Effector CD4-positive, alpha-beta T cell (primary cell): ENCODE measurements around the gene THEMIS.

ENCODE experiments used
- DNase-seq: peaks from one replicate; pipeline ENCODE4 v3.0.0-alpha.2; 2020

Gene THEMIS

DNA sequence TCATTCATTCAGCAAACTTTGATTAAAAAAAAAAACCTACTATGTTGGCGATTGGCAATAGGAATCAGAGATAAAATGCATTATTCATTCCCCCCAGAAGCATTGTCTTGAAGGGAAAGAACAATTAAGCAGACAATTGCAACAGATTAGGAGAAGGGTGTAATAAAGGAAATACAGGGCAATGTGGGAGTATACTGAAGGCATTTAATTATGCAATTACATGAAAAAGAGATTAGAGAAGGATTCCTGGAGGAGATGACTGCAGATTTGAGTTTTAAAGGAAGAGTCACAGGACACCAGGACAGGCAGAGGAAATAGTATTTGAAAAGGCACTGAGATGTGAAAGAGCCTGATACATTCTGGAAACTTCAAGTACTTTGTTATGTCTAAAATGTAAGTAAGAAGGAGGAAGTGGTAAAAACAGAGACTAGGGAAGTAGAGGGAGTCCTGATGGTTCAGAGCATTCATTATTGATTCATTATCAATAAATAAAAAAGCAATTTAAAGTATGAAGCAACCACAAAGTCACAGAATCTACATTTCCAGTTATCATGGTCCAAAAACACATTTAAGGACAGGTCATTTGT is 43.7 kb downstream of the THEMIS start:
- DNase-seq = no peak

DNA sequence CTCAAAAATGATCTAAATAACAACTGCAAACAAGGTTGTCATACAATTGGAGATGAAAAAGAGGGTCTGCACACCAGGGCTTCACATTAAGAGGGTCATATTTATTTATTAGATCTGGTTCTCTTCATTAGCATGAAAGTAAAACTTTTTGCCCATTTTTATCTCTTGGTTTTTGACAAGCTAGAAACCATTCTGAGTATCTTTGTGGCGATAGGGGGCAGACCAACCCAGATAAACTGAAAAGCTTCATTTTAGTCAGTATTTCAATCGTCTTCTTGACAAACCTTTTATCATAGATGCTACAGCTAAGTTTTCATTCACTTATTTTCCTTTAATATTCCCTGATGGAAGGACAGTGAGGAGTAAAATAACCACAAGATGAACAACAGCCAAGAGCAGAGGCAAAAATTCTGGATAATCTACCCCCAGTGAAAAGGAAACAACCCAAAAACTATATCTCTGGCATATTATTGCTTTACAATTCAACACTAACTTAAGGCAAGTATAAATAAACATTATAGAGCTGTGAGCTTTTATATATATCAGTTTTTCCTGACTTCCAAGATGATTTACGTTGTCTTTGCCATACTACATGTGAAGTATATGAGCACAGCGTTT is 45.2 kb downstream of the THEMIS start:
- peak; percentile 28 for DNase-seq

DNA sequence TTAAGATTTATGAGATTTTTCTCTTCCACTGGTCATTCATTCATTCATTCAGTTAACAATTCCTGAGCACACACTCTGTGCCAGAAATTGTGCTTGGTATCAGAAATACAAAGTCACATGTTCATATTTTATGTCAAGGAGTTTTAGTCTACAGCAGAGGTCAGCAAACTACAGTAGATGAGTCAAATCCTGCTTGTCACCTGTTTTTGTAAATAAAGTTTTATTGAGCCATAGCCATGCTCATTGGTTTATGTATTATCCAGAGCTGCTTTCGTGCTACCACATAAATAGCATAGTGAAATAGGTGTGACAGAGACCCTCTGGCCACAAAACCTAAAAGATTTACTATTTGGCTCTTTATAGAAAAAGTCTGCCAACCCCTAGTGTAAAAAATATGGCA is 46.8 kb downstream of the THEMIS start:
- DNase-seq = no peak

DNA sequence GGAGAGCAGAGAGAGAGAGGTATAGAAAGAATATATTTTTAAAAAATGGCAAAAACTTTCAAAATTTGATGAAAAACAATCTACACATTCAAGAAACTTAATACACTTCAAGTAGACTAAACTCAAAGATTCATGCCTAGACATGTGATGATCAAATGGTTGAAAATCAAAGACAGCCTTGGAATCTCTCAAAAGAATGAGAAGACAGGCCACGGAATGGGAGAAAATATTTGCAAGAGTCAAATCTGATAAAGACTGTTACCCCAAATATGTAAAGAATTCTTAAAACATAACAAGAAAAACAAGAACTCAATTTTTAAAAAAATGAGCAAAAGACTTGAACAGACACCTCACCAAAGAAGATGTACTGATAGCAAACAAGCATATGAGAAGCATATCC is 49.7 kb downstream of the THEMIS start:
- DNase-seq = no peak

DNA sequence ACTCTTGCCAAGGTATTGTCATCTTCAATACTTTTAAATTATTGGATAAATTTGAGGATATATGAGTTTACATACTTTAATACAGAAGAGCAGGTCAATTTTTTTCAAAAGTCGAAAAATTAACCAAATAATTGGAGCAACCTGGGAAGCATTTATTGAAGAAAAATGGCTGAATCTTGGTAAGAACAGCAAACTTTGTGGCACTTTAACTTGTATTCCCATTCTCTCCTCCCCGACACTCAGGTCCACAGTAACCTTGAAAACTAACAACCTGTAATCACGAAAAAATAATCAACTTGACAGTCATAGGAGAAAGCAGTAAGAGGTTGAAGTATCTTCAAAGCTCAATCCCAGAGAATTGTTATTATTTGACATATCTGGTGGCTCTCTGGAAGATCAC is 55.6 kb downstream of the THEMIS start:
- no peak for DNase-seq

DNA sequence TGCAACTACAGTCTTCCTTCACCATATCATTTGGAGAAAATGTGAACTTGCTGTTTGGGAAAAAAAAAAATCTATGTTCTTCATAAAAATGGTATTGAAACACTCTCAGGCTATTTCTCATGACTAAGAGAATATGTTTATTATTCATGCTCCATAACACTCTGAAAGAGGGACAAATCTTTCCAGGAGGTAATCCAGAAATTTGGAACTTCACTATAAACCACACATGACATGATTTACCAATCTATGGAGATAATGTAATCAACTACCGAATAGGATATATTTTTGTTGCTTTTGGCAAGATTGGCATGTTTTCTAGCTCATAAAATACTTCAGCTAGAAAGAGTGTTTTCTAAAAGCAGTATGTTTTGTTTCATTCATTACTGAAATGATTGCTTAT is 56.3 kb downstream of the THEMIS start:
- DNase-seq = no peak

DNA sequence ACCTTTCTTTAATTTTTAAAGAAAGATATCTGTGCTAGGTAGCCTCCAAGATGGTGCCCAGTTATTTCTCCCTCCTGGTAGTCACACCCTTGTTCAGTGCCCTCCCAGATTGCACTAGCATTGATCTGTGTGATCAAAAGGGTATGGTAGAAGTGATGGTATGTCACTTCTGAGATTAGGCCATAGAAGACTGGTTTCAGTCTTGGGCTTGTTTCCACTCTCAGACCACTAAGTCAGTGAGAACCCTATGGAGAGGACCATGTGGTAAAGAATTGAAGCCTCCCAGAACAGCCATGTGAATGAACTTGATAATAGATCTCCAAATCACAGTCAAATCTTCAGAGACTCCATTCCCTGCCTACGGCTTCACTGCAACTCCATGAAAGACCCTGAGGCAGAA is 57.3 kb downstream of the THEMIS start:
- DNase-seq = no peak

DNA sequence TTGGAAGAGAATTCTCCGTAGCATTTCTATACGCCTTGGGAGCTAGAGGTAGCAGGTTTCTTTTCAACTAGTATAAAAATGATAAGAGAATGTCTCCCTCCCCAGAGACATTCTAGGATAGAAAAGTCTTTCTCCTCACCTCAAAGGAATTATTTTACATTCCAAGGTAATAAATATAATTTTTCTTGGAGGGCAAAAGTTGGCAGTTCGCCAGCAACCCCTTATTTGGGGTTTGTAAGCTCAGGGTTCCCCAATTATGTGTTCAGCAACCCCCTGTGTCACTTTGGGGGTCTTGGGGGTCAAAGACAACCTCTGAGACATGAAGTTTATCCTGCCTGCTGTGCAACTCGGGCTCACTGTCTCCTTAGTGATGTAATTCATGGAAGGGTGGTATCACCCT is 58.3 kb downstream of the THEMIS start:
- no peak for DNase-seq

DNA sequence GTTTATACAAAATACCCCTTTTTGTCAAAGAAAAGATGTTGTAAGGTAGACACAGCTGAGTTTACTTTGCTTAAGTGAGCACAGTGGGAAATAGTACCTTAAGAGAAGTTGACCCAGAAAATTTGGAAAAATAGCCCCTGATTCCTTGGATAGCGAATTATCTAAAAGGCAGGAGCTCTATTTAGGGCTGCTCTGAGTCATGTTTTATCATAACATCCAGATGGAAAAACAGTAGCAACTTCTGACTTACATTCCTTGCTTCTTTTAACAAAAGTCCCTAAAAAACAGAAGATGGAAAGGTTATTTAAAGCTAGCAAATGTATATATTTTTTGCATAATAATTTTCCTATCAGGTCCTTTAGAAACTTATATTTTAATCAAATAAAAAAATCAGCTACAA is 59.0 kb downstream of the THEMIS start:
- no peak for DNase-seq

DNA sequence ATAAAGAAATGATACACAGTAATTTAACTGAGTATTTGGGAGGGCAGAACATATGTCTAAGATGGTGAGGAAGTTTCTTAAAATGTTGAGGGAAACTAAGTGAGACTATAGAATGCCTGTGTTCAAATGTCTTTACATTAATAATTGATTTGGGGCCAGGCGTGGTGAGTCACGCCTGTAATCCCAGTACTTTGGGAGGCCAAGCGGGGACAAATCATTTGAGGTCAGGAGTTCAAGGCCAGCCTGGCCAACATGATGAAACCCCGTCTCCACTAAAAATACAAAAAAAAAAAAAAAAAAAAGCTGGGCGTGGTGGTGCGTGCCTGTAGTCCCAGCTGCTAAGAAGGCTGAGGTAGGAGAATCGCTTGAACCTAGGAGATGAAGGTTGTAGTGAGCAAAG is 66.7 kb downstream of the THEMIS start:
- DNase-seq = no peak

DNA sequence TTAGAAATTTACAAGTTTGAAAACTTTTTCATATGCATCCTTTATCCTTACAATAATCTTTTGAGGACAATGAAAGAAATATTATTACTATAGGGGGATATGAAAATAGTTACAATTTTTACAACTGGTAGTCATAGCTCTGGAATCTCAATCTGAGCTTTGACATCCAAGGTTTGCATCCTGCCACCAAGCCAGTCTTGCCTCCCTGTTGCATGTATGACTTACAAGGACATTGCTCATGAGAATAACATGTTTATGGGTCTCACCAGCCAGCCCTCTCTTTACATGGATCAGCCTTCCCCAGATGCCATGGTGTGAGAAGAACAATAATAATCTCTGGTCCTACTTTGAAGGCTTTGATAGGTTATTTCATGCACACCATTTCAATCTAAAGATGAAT is 67.5 kb downstream of the THEMIS start:
- no peak for DNase-seq

DNA sequence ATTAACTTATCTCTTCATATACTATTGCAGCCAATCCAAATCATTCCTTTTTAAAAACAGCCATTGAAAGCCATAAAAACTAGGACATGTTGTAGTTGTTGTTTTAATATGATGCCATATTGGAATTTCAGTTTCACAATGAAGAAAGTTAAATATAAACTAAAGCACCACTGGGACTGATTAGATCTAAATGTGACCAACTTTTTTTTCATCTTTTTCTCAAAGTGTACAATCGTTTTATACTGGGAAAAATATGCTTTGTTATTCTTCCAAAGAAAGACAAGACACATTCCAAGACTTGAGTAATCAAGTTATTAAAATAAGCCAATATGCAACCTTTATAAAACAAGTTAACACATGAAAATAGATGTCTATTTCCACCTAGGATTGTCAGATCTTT is 68.5 kb downstream of the THEMIS start:
- DNase-seq = no peak

DNA sequence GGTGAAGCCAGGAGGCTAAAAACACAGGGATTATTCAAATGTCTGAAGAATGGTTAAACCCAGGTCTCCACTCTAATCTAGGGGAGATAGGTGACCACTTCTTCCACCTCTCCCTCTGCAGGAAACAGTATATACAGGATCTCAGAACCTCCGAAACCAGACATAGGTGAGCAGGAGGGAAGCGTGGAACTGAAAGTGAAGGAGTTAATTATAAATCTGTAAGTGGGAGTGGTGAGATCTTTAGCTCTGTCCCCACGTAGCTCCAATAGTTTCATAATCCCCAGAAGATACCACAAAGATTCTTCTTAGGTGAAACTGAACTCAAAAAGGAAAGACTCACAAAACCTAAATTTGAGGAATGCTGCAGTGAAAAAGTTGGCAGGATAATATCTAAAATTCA is 76.8 kb downstream of the THEMIS start:
- no peak for DNase-seq

DNA sequence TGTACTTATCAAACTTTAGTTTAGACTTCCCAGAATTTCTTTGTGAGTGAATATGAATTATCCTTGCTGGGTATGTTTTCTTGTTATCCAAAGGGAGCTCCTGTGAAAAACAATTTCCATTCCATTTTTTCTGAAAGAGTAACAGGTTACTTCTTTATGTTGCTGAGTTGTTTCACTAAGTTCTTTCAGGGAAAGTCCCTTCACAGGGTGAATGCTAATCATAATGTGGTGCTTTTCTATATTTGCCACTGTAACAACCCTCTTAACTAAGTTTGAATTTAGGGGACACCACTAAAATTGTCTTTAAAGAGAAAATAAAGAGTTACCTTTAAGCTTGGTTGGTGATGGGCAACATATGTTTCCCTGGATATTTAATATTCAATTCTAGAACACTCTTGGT is 79.4 kb downstream of the THEMIS start:
- DNase-seq = no peak

DNA sequence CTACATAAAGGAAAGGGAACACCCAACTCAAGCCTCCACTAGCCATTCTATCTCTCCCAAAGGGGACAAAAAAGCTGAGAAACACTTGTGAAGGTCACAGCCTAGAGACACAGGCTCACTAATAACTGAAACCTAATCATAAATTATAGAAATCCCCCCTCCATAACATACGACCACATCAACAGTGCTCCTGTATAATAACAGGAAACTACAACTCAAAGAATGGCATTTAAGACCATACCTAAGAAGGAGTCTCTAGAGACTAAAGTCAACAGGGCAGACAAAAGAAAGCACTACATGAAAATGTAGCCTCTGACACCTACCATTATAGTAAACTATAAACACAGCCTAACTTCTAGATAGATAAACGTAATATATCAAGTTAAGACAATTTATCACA is 82.7 kb downstream of the THEMIS start:
- no peak for DNase-seq

DNA sequence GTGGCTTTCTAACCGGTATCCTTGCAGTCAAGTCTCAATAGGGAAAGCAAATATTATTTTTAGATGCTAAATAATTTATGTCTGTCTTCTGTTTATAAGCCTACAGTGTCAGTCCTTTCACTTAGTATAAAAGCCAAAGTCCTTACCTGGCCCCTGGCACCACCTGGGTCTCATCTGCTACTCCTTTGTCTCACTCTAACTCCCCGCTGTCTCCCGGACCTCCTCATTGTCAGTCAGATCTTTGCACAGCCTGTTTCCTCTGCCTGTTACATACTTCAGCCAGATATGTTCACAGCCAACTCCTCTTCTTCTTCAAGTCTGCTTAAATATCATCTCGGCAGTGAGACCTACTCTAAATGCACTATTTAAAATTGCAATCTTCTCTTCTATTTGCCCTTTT is 84.2 kb downstream of the THEMIS start:
- no peak for DNase-seq

DNA sequence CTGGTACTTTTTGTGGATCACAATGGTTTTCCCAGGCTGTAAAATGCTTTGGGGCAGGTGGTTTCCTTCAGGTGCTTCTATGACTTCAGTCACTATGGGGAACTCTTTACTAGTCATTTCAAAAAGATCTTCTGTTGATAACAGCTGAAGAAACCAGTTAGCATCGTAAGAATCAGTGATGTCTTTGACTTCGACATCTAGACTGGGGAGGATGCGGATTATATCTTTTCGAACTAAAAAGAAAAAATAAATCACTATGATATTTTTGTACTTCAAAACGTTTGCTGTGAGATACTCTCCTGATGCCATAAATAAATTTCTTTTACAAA is 87.2 kb downstream of the THEMIS start:
- no peak for DNase-seq

DNA sequence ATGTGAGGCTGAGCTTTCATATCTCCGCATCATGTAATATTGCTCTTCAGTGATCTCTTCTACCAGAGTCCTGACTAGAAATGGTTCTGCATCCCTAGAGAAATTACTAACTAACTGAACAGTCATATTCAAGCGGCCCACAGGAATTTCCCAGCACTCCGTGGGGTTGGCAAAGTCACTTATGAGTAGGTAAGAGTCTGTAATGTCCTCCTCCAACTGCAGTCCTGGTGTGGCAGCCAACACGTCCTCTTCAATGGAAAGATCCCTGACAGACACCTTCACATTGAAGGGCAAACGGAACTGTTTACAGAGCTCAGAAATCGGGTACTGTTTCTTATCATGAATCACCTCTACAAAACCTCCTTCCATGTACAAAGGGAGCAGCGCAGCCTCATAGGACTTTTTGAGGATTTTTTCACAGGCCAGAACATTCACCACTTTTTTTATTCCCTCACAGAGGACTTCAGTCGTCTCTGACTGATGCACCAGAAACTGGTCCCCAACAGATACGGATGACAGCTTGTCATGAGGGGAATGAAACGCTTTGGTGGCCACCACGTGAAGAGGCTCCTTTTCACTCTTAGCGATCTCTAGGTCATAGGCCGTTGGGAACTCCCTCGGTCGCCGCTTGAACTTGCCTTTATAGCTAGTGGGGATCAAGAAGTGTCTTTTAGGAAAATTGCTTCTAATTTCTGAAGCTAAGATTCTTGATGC is 87.7 kb downstream of the THEMIS start:
- DNase-seq = no peak

DNA sequence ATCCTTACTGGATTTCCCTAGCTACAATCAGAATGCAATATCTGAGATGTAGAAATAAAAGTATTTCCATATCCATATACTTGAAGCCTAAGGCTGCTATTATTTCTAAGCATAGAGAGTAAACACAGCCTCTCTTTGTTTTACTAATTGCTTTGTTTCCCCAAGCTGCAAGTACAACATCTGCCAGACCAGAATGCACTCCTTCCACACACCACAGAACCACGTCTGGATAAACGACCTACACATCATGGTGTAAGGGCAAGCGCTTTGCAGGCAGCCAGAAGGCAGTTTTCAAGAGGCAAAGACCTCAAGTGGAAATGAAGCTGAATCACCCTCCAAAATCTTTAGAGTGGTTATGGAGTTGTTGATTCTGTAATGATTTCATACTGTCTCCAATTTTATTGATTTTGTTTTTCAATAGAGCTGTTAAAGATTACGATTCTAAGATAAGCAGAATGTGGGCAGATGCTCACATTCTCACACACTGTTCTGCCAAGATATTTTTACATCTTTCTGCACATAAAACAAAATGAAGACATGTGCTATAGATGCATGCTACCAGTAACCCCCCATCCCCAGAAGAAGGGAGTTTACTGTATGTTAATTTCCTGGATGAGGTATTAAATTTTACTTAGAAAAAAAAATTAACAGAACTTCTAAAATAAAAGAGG is 88.8 kb downstream of the THEMIS start:
- no peak for DNase-seq

DNA sequence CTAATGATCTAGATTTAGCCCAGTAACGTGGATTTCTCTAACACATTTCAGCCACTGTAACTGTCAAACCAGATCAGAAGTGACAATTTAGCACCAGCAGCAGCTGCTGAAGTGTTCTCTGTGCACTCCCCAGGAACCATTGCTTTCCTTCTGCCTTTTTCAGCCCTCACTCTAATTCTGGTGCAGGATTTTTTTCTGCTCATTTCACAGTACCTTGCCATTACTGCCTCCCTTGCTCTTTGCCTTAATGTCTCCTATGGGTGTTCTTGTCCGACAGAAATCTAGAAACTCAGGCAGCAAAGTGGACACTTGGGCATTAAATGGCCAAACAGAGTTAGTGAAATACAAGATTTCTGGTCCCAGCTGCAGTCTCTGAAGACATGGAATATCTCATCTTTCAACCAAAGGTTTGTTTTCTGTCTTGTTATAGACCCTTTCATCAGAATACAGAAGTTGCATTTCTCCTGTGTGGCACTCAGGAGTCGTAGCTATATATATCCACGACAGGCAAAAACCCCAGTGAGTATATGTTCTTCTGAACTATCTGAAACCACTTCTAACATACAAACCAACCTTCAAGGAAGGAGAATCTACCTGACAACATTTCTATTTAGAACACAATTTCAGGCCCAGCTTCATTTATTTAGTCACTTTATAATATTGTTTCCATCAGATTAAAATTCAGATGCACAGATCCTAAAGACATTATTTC is 92.9 kb downstream of the THEMIS start:
- no peak for DNase-seq

DNA sequence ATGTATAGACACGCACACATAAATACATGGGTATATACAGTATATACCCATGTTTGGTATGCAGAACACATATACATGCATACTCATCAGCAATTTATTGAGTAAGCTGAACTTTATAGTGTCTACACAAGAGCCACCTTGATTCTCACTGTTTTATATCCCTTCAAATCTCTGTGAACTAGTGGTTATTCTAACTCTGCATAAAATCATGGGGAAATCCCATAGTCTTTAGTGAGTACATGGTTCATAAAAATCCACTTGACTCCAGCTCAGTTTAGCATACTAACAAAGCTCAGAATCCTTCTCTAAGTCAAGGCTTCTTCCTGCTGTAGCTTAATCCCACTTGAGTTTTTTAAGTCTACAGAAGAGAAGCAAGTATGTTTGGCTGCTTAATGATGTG is 104.1 kb downstream of the THEMIS start:
- no peak for DNase-seq

DNA sequence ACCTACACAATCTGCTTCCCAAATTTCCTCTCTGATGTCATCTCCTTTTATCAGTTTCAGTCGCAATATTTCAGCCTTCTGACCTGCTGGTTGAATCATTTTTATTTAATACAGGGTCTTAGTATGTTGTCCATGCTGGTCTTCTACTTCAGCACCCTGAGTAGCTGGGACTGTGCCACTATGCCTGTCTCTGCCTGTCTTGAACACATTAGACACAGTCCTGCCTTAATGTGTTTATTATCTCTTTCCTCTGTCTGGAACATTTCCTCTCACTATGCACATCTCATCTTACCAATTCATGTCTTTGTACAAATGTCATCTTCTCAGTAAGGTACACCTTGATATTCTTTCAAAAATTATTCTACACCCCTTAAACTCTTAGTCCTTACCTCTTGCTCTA is 106.5 kb downstream of the THEMIS start:
- DNase-seq = no peak

DNA sequence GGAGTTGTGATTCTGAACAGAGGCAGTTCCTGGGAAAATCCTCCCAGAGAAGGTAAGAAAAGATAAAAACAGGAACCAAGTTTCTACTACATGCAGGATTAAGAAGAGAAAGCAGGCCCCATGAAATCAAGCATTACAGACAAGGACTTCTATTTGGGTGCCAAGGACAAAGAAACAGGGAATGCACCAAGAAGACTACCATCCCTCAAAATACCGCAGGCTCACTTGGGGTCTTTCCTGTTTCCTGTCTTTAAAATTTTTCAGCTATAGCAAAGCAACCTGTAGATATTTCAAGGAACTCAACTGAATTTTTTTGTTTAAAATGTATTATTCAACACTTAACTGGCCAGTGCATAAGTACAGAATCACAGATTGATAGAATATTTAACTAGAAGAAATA is 107.5 kb downstream of the THEMIS start:
- DNase-seq = no peak

DNA sequence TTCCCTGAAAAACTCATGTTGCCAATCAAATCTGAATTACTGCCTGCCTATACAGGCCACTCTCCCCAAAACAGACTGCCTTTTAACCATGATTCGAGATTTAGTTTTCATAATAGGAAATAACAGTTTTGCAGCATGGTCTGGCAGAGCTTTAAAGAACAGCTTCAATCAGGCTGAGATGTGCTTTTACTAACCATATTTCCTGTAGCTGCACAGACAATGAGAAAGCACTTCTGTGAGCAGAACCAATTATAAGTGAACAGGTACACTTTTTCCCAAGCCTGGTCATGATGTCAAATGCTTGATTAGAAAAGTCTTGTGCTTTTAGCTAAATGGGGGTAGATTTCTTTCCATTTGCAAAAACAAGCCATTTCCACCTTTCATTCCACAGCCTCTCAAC is 108.2 kb downstream of the THEMIS start:
- DNase-seq = no peak
